22Rv1 (cell line): Measurements from ENCODE around the gene INSM1.

Source experiments
- H3K27ac ChIP-seq: fragments of 450-650 bp; 2 replicates; pipeline ENCODE4 v1.5.1; 2017
- CTCF ChIP-seq: fragments of 450-650 bp; IDR thresholded peaks from 2 replicates; pipeline ENCODE4 v1.5.1; 2017; ENCODE audit warnings: mild to moderate bottlenecking
- ZFX ChIP-seq: fragments of 450-650 bp; IDR thresholded peaks from 2 replicates; pipeline ENCODE4 v1.6.1; 2017; ENCODE audit warnings: antibody characterized with exemption, borderline replicate concordance

INSM1 gene

GRCh38 chr20:20366876-20367574 lies 879 bp upstream of the INSM1 start:
- no peak overlapping the region for H3K27ac ChIP-seq
- TF ChIP-seq ZFX (no peak), CTCF (no peak)

GRCh38 chr20:20368418-20369249 lies 730 bp downstream of the INSM1 start:
- TF ChIP-seq ZFX (no peak), CTCF (no peak)
- no peak overlapping the region for H3K27ac ChIP-seq

GRCh38 chr20:20369250-20370093 lies 1.6 kb downstream of the INSM1 start:
- H3K27ac ChIP-seq: no peak overlapping the region
- TF ChIP-seq ZFX (no peak), CTCF (peak; percentile 79)

- no peak for TF ChIP-seq CTCF
- H3K27ac ChIP-seq: no peak overlapping the region
Observed at GRCh38 chr20:20370094-20370575, 2.2 kb downstream of the INSM1 start.

- TF ChIP-seq ZFX (no peak), CTCF (no peak)
- H3K27ac ChIP-seq: no peak overlapping the region
Observed at GRCh38 chr20:20371083-20371482, 3.2 kb downstream of the INSM1 start.

GRCh38 chr20:20371681-20372080 lies 3.8 kb downstream of the INSM1 start:
- TF ChIP-seq CTCF (no peak), ZFX (no peak)
- no peak overlapping the region for H3K27ac ChIP-seq
